Hepatocyte (in vitro differentiated cells): ENCODE data around the gene PDE4D.

Experiments used
- EZH2 ChIP-seq: fragments of 200-600 bp; sonication (generic); IDR thresholded peaks from 2 replicates; pipeline ENCODE4 v1.6.1; 2016; ENCODE audit warnings: antibody characterized with exemption, mild to moderate bottlenecking, borderline replicate concordance
- TF ChIP-seq, protein P1 (sequence below): fragments of 200-600 bp; sonication (generic); IDR thresholded peaks from 2 replicates; pipeline ENCODE4 v1.5.1; 2016; ENCODE audit warnings: antibody characterized with exemption, mild to moderate bottlenecking; ENCODE audit not compliant: poor library complexity

DNA sequence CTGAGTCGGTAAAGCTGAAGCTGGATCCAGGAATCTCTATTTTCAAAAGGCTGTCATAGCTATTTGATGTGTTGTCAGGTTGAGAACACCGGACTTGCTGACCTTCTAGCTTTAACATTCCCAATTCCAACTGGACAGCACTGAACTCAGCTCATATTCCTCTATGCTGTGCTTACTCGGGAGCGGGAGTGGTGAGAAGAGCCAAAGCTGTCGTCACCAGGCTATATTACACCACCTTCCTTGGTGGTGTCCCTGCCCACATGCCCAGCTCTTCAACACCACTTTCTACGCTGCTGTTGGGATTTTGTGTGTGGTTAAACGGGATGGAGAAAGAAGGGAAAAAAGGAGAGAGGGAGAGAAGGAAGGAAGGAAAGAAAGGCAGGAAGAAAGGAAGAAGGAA is 657.1 kb downstream of the PDE4D start:
- TF ChIP-seq, protein P1, sequence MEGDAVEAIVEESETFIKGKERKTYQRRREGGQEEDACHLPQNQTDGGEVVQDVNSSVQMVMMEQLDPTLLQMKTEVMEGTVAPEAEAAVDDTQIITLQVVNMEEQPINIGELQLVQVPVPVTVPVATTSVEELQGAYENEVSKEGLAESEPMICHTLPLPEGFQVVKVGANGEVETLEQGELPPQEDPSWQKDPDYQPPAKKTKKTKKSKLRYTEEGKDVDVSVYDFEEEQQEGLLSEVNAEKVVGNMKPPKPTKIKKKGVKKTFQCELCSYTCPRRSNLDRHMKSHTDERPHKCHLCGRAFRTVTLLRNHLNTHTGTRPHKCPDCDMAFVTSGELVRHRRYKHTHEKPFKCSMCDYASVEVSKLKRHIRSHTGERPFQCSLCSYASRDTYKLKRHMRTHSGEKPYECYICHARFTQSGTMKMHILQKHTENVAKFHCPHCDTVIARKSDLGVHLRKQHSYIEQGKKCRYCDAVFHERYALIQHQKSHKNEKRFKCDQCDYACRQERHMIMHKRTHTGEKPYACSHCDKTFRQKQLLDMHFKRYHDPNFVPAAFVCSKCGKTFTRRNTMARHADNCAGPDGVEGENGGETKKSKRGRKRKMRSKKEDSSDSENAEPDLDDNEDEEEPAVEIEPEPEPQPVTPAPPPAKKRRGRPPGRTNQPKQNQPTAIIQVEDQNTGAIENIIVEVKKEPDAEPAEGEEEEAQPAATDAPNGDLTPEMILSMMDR, result no peak
- no peak for TF ChIP-seq EZH2
